CD4-positive, alpha-beta T cell treated with Interleukin-1 beta for 1 hour (primary cell): ENCODE measurements around the gene PPP1R1C.
"Not testable (repeated sequence)": the region's sequence is repeated elsewhere in the genome, so short reads cannot be mapped to it uniquely, and the experiment has no call there.

ENCODE experiments used
- DNase-seq, 2 donors: peaks; one replicate each; pipeline ENCODE4 v3.0.0-alpha.2; 2020 to 2022

PPP1R1C gene

GRCh38 chr2:182015334-182016109, 29.9 kb downstream of the PPP1R1C start:
- DNase-seq: no peak

- DNase-seq: no peak
Measured at GRCh38 chr2:182018218-182018617, 32.6 kb downstream of the PPP1R1C start.

GRCh38 chr2:182019731-182020130, 34.1 kb downstream of the PPP1R1C start:
- no peak for DNase-seq

- DNase-seq: no peak
Measured at GRCh38 chr2:182020286-182021070, 34.8 kb downstream of the PPP1R1C start.

- no peak for DNase-seq
Measured at GRCh38 chr2:182023235-182023634, 37.6 kb downstream of the PPP1R1C start.

GRCh38 chr2:182030875-182031274, 45.2 kb downstream of the PPP1R1C start:
- DNase-seq: not testable (repeated sequence)

GRCh38 chr2:182031956-182032355, 46.3 kb downstream of the PPP1R1C start:
- no peak for DNase-seq

GRCh38 chr2:182033449-182033848, 47.8 kb downstream of the PPP1R1C start:
- DNase-seq: no peak

GRCh38 chr2:182038576-182038975, 52.9 kb downstream of the PPP1R1C start:
- no peak for DNase-seq

- DNase-seq: no peak
Measured at GRCh38 chr2:182043021-182043420, 57.4 kb downstream of the PPP1R1C start.

- DNase-seq: no peak
Measured at GRCh38 chr2:182043861-182044260, 58.2 kb downstream of the PPP1R1C start.

- DNase-seq: no peak
Measured at GRCh38 chr2:182047544-182047943, 61.9 kb downstream of the PPP1R1C start.

- no peak for DNase-seq
Measured at GRCh38 chr2:182048088-182048487, 62.4 kb downstream of the PPP1R1C start.

- no peak for DNase-seq
Measured at GRCh38 chr2:182048621-182049020, 63.0 kb downstream of the PPP1R1C start.

GRCh38 chr2:182049372-182050148, 63.9 kb downstream of the PPP1R1C start:
- no peak for DNase-seq

- no peak for DNase-seq
Measured at GRCh38 chr2:182050333-182051135, 64.9 kb downstream of the PPP1R1C start.

GRCh38 chr2:182055993-182056392, 70.3 kb downstream of the PPP1R1C start:
- DNase-seq: no peak

GRCh38 chr2:182057002-182057401, 71.3 kb downstream of the PPP1R1C start:
- DNase-seq: no peak

GRCh38 chr2:182058056-182058455, 72.4 kb downstream of the PPP1R1C start:
- no peak for DNase-seq

- DNase-seq: no peak
Measured at GRCh38 chr2:182061739-182062138, 76.1 kb downstream of the PPP1R1C start.

GRCh38 chr2:182062329-182062972, 76.8 kb downstream of the PPP1R1C start:
- DNase-seq: no peak
